Nephron progenitor cell (in vitro differentiated cells): ENCODE results near the gene VPS8.
A peak's percentile ranks its signal among the peaks of the same experiment; 100 is the strongest.

ENCODE experiments used
- DNase-seq: peaks from one replicate; pipeline ENCODE4 v3.0.0; 2021
- H3K27ac Mint-ChIP-seq: 2 replicates; pipeline ENCODE4 v1.8.0; 2021; ENCODE audit warnings: mild to moderate bottlenecking, moderate library complexity, mixed read lengths
- H3K27me3 Mint-ChIP-seq: 2 replicates; pipeline ENCODE4 v1.8.0; 2021; ENCODE audit warnings: mild to moderate bottlenecking, low read depth, mixed read lengths; ENCODE audit not compliant: poor library complexity
- H3K36me3 Mint-ChIP-seq: 2 replicates; pipeline ENCODE4 v1.8.0; 2021; ENCODE audit warnings: low read depth, mixed read lengths
- H3K4me1 Mint-ChIP-seq: 2 replicates; pipeline ENCODE4 v1.8.0; 2021; ENCODE audit warnings: mixed read lengths
- H3K4me3 Mint-ChIP-seq: 2 replicates; pipeline ENCODE4 v1.8.0; 2021; ENCODE audit warnings: mild to moderate bottlenecking, moderate library complexity, mixed read lengths
- H3K9me3 Mint-ChIP-seq: 2 replicates; pipeline ENCODE4 v1.8.0; 2021; ENCODE audit warnings: mild to moderate bottlenecking, moderate library complexity, mixed read lengths
- CTCF ChIP-seq: fragments of 200-600 bp; sonication (generic); IDR thresholded peaks from 2 replicates; pipeline ENCODE4 v1.5.0; 2021; ENCODE audit warnings: antibody characterized with exemption

VPS8 gene

DNA sequence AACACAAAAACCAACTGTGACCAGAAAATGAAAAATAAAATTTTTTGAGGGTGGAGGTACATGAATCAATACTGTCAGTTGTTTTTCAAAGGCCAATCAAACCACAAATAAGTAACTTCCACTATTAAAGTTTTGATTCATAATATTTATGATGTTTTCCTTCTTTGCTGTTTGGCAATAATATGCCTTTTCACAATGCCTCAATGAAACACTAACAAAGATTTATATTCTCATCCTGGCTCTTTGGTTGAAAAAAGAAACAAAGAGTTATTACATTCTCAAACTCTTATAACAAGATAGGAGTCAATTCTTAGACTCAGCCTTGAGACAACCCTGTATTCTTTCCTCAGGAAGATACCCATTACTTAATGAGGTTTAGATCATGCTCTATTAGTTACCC lies 277.8 kb downstream of the VPS8 start:
- H3K4me3 Mint-ChIP-seq: no peak overlapping the region
- H3K27ac Mint-ChIP-seq: no peak overlapping the region
- no peak for TF ChIP-seq CTCF

GRCh38 chr3:185090811-185091210 lies 278.8 kb downstream of the VPS8 start:
- H3K4me1 Mint-ChIP-seq: peaks cover 18% of the 10 kb centered on the region
- no peaks in the 10 kb centered on the region for H3K9me3 Mint-ChIP-seq
- H3K36me3 Mint-ChIP-seq: peaks cover 10% of the 10 kb centered on the region
- H3K27ac Mint-ChIP-seq: no peak overlapping the region
- H3K27me3 Mint-ChIP-seq: peaks cover 5% of the 10 kb centered on the region
- no peak overlapping the region for H3K4me3 Mint-ChIP-seq
- no peak for DNase-seq
- TF ChIP-seq CTCF: no peak

More for the DNA sequence above, 277.8 kb downstream of the VPS8 start:
- no peak for DNase-seq
- Mint-ChIP-seq H3K27me3 (peaks cover 13% of the 10 kb centered on the region), H3K36me3 (peaks cover 10% of the 10 kb centered on the region), H3K9me3 (no peaks in the 10 kb centered on the region), H3K4me1 (peaks cover 16% of the 10 kb centered on the region)

DNA sequence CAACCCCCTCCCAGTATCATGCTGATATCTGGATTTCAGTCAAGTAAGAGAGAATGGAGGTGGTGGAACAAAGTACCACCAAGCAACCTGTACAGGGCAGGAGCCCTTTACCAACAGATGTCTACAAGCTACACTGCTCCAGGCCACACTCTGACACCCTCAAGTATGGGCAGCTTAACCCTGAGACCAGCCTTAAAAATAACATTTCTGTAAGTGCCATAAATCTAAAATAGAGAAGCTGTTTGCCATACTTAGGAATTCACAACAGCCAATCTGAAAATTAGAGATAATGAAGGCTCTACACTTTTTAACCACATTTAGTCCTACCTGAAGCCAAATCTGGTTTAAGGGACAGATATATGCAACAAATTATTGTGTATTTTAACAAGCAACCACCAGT lies 281.1 kb downstream of the VPS8 start:
- Mint-ChIP-seq H3K4me1 (peaks cover 12% of the 10 kb centered on the region), H3K9me3 (no peaks in the 10 kb centered on the region), H3K36me3 (peaks cover 12% of the 10 kb centered on the region), H3K4me3 (no peak overlapping the region), H3K27ac (peak overlapping the region; percentile 0), H3K27me3 (peaks cover 6% of the 10 kb centered on the region)
- no peak for TF ChIP-seq CTCF
- DNase-seq: no peak

DNA sequence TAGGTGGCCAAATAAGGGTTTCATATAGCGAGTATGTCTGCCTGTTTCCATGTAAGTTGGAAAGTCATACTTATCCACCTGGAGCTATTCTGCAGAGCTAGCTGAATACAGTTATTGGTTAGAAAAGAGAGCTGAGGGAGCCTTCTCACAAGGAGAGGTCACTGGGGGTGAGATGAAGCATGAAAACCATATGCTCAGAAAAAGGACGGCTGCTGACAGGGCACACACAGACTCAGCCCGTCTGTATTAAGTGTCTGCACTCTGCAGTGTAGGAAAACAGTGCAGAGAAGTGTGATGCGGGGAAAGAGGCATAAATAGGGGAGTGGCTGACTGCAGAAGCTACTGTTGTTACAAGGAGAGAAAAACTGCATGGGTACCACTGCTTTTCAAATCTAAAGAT lies 282.7 kb downstream of the VPS8 start:
- peaks cover 12% of the 10 kb centered on the region for H3K4me1 Mint-ChIP-seq
- peaks cover 10% of the 10 kb centered on the region for H3K9me3 Mint-ChIP-seq
- DNase-seq: no peak
- peaks cover 6% of the 10 kb centered on the region for H3K27me3 Mint-ChIP-seq
- H3K36me3 Mint-ChIP-seq: peaks cover 22% of the 10 kb centered on the region
- no peak overlapping the region for H3K4me3 Mint-ChIP-seq
- H3K27ac Mint-ChIP-seq: peak overlapping the region; percentile 50
- no peak for TF ChIP-seq CTCF
